Right cardiac atrium (tissue), 5 donors: Measurements from ENCODE around the gene NOL6. TPM values are rescaled to one million over a fixed set of nuclear protein-coding genes. Genes with fewer than 3 reads are reported as not detected.
"Not testable (repeated sequence)": the region's sequence is repeated elsewhere in the genome, so short reads cannot be mapped to it uniquely, and the experiment has no call there.

ENCODE experiments used
- ATAC-seq, 2 donors: fragments of 200-7000 bp; cut with Tn5 transposase; one replicate each; pipeline versions ENCODE4 v1.8.0 to v1.9.1; 2020; ENCODE audit warnings: moderate library complexity in 2 of 2, mild to moderate bottlenecking in 1 of 2
- DNase-seq, 3 donors: peaks; one replicate each; pipeline ENCODE4 v3.0.0-alpha.2; 2020
- H3K27ac ChIP-seq: one replicate; pipeline ENCODE4 v1.5.1; 2013; ENCODE audit warnings: mild to moderate bottlenecking, low read length, control low read depth, moderate library complexity
- H3K27me3 ChIP-seq: one replicate; pipeline ENCODE4 v1.6.1; 2013; ENCODE audit not compliant: control insufficient read depth, insufficient read depth
- H3K4me1 ChIP-seq: one replicate; pipeline ENCODE4 v1.6.1; 2013; ENCODE audit warnings: low read length; ENCODE audit not compliant: control insufficient read depth, insufficient read depth
- H3K4me3 ChIP-seq: one replicate; pipeline ENCODE4 v1.5.1; 2013; ENCODE audit warnings: low read length, control low read depth
- H3K9me3 ChIP-seq: one replicate; pipeline ENCODE4 v1.6.1; 2013; ENCODE audit warnings: low read length; ENCODE audit not compliant: control insufficient read depth
- WGBS: extraction: QIAGEN DNeasy Blood & Tissue Kit; methylation state at CpG from one replicate; pipeline ENCODE4 v1.1.7; 2013; 5-methylcytosine and 5-hydroxymethylcytosine counted together
- intact Hi-C, 4 donors: fragments of 100-400 bp; cut with DNase I; formaldehyde crosslinking; loops; one replicate each; pipeline versions ENCODE4 v1.11.0 to v1.14.0; 2022 to 2023
- polyA plus RNA-seq: library from polyadenylated mRNA; stranded (reverse); fragments of 200-250 nt; gene quantifications from one replicate; pipeline ENCODE4 v1.2.3, GENCODE V29; 2013
- total RNA-seq, 4 donors: library from RNA; stranded (reverse); fragmentation: NEBNext Ultra II Directional; extraction: Animal tissue kit (Norgen Biotek cat#: 25700); gene quantifications; one replicate each; pipeline ENCODE4 v1.2.1, GENCODE V29; 2021
- donor health status: healthy with polysubstance abuse.
- donor health status: DM: no; HTN: yes; CAD: no.
- donor health status: DM: no; HTN: no; CAD: no.
- donor health status: DM: no; HTN: yes; CAD: no; lungs with severe emphysema.
- donor health status: DM: yes; HTN: yes; CAD: no.

Gene NOL6
- total and polyA plus RNA-seq, 5 donors = 13.5 to 24.6 (median 15.2) TPM

GRCh38 chr9:33465096-33465495 lies 8.6 kb downstream of the NOL6 start:
- no peak for ATAC-seq
- no peak for DNase-seq
- Histone ChIP-seq H3K27me3 (no peaks in the 10 kb centered on the region), H3K27ac (no peak overlapping the region), H3K4me3 (no peak overlapping the region), H3K4me1 (no peaks in the 10 kb centered on the region), H3K9me3 (no peaks in the 10 kb centered on the region)
- WGBS = 96% methylated on average over 9 of the region's 9 CpGs
- intact Hi-C loops = loop anchor here in 2 of 4 donors (10.0 kb wide), 1 partner anchor 90 kb away; no protein-coding TSS in a partner anchor

GRCh38 chr9:33464045-33464636 lies 9.6 kb downstream of the NOL6 start:
- H3K27me3 ChIP-seq = no peaks in the 10 kb centered on the region
- H3K9me3 ChIP-seq = no peaks in the 10 kb centered on the region
- no peak for ATAC-seq
- H3K27ac ChIP-seq = no peak overlapping the region
- intact Hi-C loops = loop anchor here in 2 of 4 donors (10.0 kb wide), 1 partner anchor 89 kb away; no protein-coding TSS in a partner anchor
- H3K4me3 ChIP-seq = no peak overlapping the region
- WGBS = 93% methylated on average over 14 of the region's 14 CpGs
- no peak for DNase-seq
- no peaks in the 10 kb centered on the region for H3K4me1 ChIP-seq

DNA sequence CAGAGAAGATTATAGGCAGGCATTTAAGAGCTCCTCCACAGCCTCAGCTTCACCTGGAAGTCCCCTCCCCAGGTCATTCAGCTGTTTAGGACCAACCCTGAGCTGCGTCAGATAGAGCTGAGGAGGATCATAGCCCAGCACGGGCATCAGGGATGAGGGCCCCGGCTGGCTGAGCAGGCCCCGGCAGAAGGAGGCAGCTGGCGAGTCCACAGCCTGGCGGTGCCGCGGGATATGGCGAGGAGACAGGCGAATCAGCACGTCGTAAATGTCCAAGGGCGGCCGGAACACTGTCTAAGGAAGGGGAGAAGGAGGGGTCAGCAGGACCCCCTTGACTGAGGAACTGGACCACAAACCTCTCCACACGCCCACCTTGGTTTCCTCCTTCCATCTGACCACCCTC lies 10.6 kb downstream of the NOL6 start:
- no peaks in the 10 kb centered on the region for H3K9me3 ChIP-seq
- no peak overlapping the region for H3K4me3 ChIP-seq
- H3K27ac ChIP-seq = no peak overlapping the region
- intact Hi-C loops = loop anchor here in 2 of 4 donors (10.0 kb wide), 1 partner anchor 88 kb away; no protein-coding TSS in a partner anchor
- no peaks in the 10 kb centered on the region for H3K27me3 ChIP-seq
- ATAC-seq = no peak
- no peak for DNase-seq
- 91% methylated on average over 15 of the region's 15 CpGs for WGBS
- H3K4me1 ChIP-seq = no peaks in the 10 kb centered on the region

GRCh38 chr9:33461492-33461891 lies 12.2 kb downstream of the NOL6 start:
- DNase-seq = no peak
- WGBS = 70% methylated on average over 3 of the region's 3 CpGs

DNA sequence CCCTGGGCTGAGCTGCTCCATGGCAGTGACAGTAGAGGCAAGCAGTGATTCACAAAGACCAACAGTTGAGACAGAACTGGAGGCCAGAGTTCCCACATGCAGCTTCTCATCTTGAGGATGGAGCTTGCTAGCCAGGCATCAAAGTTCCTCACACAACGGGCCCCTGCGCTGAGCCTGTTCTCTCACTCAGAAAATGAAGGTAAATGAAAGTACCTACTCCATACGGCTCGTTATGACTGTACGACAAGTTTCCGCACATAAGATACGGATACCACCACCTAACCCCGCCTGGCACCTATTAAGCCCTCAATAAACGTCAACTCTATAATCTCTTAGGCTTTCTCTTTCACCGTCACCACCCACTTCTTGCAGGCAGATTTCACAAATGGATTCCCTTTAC lies 12.9 kb downstream of the NOL6 start:
- 90% methylated on average over 10 of the region's 10 CpGs for WGBS

More at GRCh38 chr9:33461492-33461891, 12.2 kb downstream of the NOL6 start:
- H3K27me3 ChIP-seq = no peaks in the 10 kb centered on the region
- H3K4me1 ChIP-seq = no peaks in the 10 kb centered on the region
- H3K27ac ChIP-seq = no peak overlapping the region
- no peaks in the 10 kb centered on the region for H3K9me3 ChIP-seq
- no peak overlapping the region for H3K4me3 ChIP-seq
- intact Hi-C loops = loop anchor here in 2 of 4 donors (10.0 kb wide), 1 partner anchor 87 kb away; no protein-coding TSS in a partner anchor
- no peak for ATAC-seq

DNA sequence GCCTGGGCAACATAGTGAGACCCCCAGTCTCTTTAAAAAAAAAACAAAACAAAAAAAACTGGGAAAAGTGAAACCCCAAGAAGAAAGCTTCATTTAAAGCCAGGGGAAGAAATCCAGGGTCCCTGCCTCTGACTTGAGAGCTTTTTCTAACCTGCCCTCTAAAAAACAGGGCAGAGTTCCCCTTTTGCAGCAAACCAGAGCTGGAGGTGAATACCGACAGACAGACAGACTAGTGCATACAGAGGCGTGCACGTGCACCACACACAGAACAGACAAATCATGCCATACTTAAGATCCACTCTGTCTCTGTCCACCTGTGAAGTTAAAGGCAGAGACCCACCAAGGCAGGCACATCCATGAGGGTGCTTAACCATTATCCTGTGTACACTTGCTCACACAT lies 14.6 kb downstream of the NOL6 start:
- Histone ChIP-seq H3K9me3 (no peaks in the 10 kb centered on the region), H3K27ac (no peak overlapping the region), H3K27me3 (no peaks in the 10 kb centered on the region), H3K4me1 (no peaks in the 10 kb centered on the region), H3K4me3 (no peak overlapping the region)
- DNase-seq (peak in 1 of 3 donors; percentile 29), ATAC-seq (no peak)
- 68% methylated on average over 3 of the region's 3 CpGs for WGBS
- intact Hi-C loops = loop anchor here in 1 of 4 donors (10.0 kb wide), 2 partner anchors 84 to 174 kb away; no protein-coding TSS in a partner anchor

More for the DNA sequence above, 12.9 kb downstream of the NOL6 start:
- DNase-seq (peak in 1 of 3 donors; percentile 10), ATAC-seq (no peak)
- Histone ChIP-seq H3K4me3 (no peak overlapping the region), H3K4me1 (no peaks in the 10 kb centered on the region), H3K9me3 (no peaks in the 10 kb centered on the region), H3K27ac (no peak overlapping the region), H3K27me3 (no peaks in the 10 kb centered on the region)
- intact Hi-C loops = loop anchor here in 2 of 4 donors (10.0 kb wide), 1 partner anchor 86 kb away; no protein-coding TSS in a partner anchor

GRCh38 chr9:33458444-33458843 lies 15.3 kb downstream of the NOL6 start:
- no peaks in the 10 kb centered on the region for H3K27me3 ChIP-seq
- no peaks in the 10 kb centered on the region for H3K9me3 ChIP-seq
- WGBS = 47% methylated on average over 4 of the region's 4 CpGs
- H3K4me1 ChIP-seq = no peaks in the 10 kb centered on the region
- ATAC-seq (no peak), DNase-seq (peak in 1 of 3 donors; percentile 9)
- no peak overlapping the region for H3K4me3 ChIP-seq
- intact Hi-C loops = loop anchor here in 1 of 4 donors (10.0 kb wide), 2 partner anchors 84 to 174 kb away; no protein-coding TSS in a partner anchor
- no peak overlapping the region for H3K27ac ChIP-seq

GRCh38 chr9:33455945-33456344 lies 17.8 kb downstream of the NOL6 start:
- no peaks in the 10 kb centered on the region for H3K27me3 ChIP-seq
- no peaks in the 10 kb centered on the region for H3K4me1 ChIP-seq
- WGBS = 73% methylated on average over 7 of the region's 7 CpGs
- H3K4me3 ChIP-seq = no peak overlapping the region
- ATAC-seq (no peak), DNase-seq (no peak)
- no peak overlapping the region for H3K27ac ChIP-seq
- intact Hi-C loops = loop anchor here in 1 of 4 donors (10.0 kb wide), 2 partner anchors 81 to 171 kb away; no protein-coding TSS in a partner anchor
- H3K9me3 ChIP-seq = no peaks in the 10 kb centered on the region

GRCh38 chr9:33455456-33455855 lies 18.3 kb downstream of the NOL6 start:
- not testable (repeated sequence) for H3K4me1 ChIP-seq, DNase-seq, H3K27ac ChIP-seq, ATAC-seq, H3K27me3 ChIP-seq, H3K9me3 ChIP-seq, H3K4me3 ChIP-seq
- WGBS = 98% methylated on average over 8 of the region's 8 CpGs
- intact Hi-C loops = loop anchor here in 1 of 4 donors (10.0 kb wide), 2 partner anchors 81 to 171 kb away; no protein-coding TSS in a partner anchor

DNA sequence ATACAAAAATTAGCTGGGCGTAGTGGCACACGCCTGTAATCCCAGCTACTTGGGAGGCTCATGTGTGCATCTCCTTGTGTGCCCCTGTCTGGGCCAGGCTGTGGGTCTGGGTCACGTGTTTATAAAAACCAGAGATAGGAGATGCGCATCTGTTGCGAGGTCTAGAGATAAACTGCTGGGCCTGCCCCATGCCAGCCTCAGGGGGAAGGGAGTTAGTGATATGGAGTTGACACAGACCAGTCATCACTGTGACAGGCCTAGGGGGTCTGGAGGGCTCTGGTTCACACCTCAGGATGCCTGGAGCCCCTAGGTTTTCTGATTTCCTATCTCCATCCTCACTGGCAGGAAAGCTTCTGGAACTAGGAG lies 19.1 kb downstream of the NOL6 start:
- H3K4me1 ChIP-seq, ATAC-seq, H3K9me3 ChIP-seq, H3K4me3 ChIP-seq, H3K27me3 ChIP-seq, H3K27ac ChIP-seq: not testable (repeated sequence)
- DNase-seq = peak in 1 of 3 donors; percentile 10
- intact Hi-C loops = loop anchor here in 1 of 4 donors (10.0 kb wide), 2 partner anchors 80 to 170 kb away; no protein-coding TSS in a partner anchor
- WGBS = 77% methylated on average over 5 of the region's 5 CpGs

GRCh38 chr9:33453999-33454660 lies 19.6 kb downstream of the NOL6 start:
- Histone ChIP-seq H3K27me3 (no peaks in the 10 kb centered on the region), H3K4me1 (no peaks in the 10 kb centered on the region), H3K27ac (no peak overlapping the region), H3K9me3 (no peaks in the 10 kb centered on the region), H3K4me3 (no peak overlapping the region)
- intact Hi-C loops = loop anchor here in 1 of 4 donors (10.0 kb wide), 2 partner anchors 79 to 169 kb away; no protein-coding TSS in a partner anchor
- DNase-seq = no peak
- ATAC-seq = no peak
- 85% methylated on average over 11 of the region's 11 CpGs for WGBS
